Measurements from ENCODE around the gene C8G. TPM values are rescaled to one million over a fixed set of nuclear protein-coding genes. Genes with fewer than 3 reads are reported as not detected.

The C8G gene
- total and polyA plus RNA-seq, 2 of the 8 experiments (the other 6 are each of a cell fraction or from before 2014, with no cell fraction given), result 0.62 to 0.80 TPM

GRCh38 chr9:136921718-136922117, 23.3 kb upstream of the C8G start (continued):
- TF ChIP-seq SUZ12 (IDR thresholded peaks at IDR 0.05; ENCODE audit: low read length) (no peak), RXRA (IDR thresholded peaks at IDR 0.05; ENCODE audit: insufficient read depth, low read depth, low read length) (no peak), FOSL1 (IDR thresholded peaks at IDR 0.05; ENCODE audit: insufficient read depth, low read depth, low read length) (no peak), KDM1A (IDR thresholded peaks at IDR 0.05; ENCODE audit: borderline replicate concordance, low read length) (no peak), GABPA (IDR thresholded peaks at IDR 0.05; ENCODE audit: borderline replicate concordance, insufficient read depth, low read length) (no peak), KDM4A (IDR thresholded peaks at IDR 0.05; ENCODE audit: low read depth, low read length, severe bottlenecking) (no peak), MAX (IDR thresholded peaks at IDR 0.05) (no peak)
